NCI-H1930 (cell line): ENCODE measurements around the gene DAZAP1.

Source experiments
- DNase-seq, 2 experiments: peaks; one replicate each; lab custom pipeline; 2025; lab: John Stamatoyannopoulos, UW

DAZAP1 gene

GRCh38 chr19:1377176-1377964 lies 30.0 kb upstream of the DAZAP1 start:
- no peak for DNase-seq

GRCh38 chr19:1377965-1378785 lies 29.2 kb upstream of the DAZAP1 start:
- no peak for DNase-seq

- DNase-seq: no peak
These were observed 28.1 kb upstream of the DAZAP1 start for GRCh38 chr19:1379126-1379905.

- no peak for DNase-seq
These were observed 27.4 kb upstream of the DAZAP1 start for GRCh38 chr19:1379961-1380489.

- no peak for DNase-seq
These were observed 25.1 kb upstream of the DAZAP1 start for GRCh38 chr19:1382250-1382649.

GRCh38 chr19:1383017-1383311 lies 24.4 kb upstream of the DAZAP1 start:
- DNase-seq: no peak

- peak; percentile 65 to 87 for DNase-seq
These were observed 23.9 kb upstream of the DAZAP1 start, which contains the start of gene NDUFS7 for GRCh38 chr19:1383312-1384084. Gene NDUFS7, plus strand, starts transcription at chr19:1383907. Its CDS starts 20 bp downstream, at chr19:1383927.

- DNase-seq: no peak
These were observed 23.3 kb upstream of the DAZAP1 start for GRCh38 chr19:1384085-1384462.

GRCh38 chr19:1384478-1385110 lies 22.8 kb upstream of the DAZAP1 start:
- no peak for DNase-seq

- DNase-seq: no peak
These were observed 21.6 kb upstream of the DAZAP1 start for GRCh38 chr19:1385816-1386215.

- DNase-seq: no peak
These were observed 20.3 kb upstream of the DAZAP1 start for GRCh38 chr19:1386945-1387683.

GRCh38 chr19:1387684-1388636 lies 19.4 kb upstream of the DAZAP1 start:
- DNase-seq: no peak

GRCh38 chr19:1388637-1389026 lies 18.8 kb upstream of the DAZAP1 start:
- DNase-seq: no peak

GRCh38 chr19:1389033-1389940 lies 18.1 kb upstream of the DAZAP1 start:
- DNase-seq: no peak

GRCh38 chr19:1390890-1391423 lies 16.4 kb upstream of the DAZAP1 start:
- DNase-seq: no peak

GRCh38 chr19:1392407-1392806 lies 15.0 kb upstream of the DAZAP1 start:
- no peak for DNase-seq

GRCh38 chr19:1392939-1393530 lies 14.4 kb upstream of the DAZAP1 start:
- DNase-seq: no peak
